ENCODE measurements around the gene DMAC2.
"Not testable (repeated sequence)": the region's sequence is repeated elsewhere in the genome, so short reads cannot be mapped to it uniquely, and the experiment has no call there.

The DMAC2 gene

GRCh38 chr19:41478875-41479756 lies 39.4 kb upstream of the DMAC2 start:
- no peaks in the 10 kb centered on the region for H3K79me1 ChIP-seq (ENCODE audit: low read length)
- no CpG with 5 or more reads among the region's 15 CpGs for WGBS (ENCODE audit: extremely low coverage, insufficient coverage, low lambda C conversion rate)
- H3K79me2 ChIP-seq (ENCODE audit: control insufficient read depth, insufficient read depth, low read length), result no peaks in the 10 kb centered on the region
- H2BK15ac ChIP-seq (replicated peaks; ENCODE audit: low read depth), result no peak overlapping the region
- H3K4me1 ChIP-seq (ENCODE audit: control insufficient read depth, low read depth, low read length), result no peaks in the 10 kb centered on the region
- H3K4me3 ChIP-seq (ENCODE audit: low read length), result no peak overlapping the region
- H3K18ac ChIP-seq (ENCODE audit: low read length), result no peak overlapping the region
- no peak overlapping the region for H3K9ac ChIP-seq (ENCODE audit: low read length)
- no peak overlapping the region for H4K5ac ChIP-seq (ENCODE audit: low read length)
- H4K8ac ChIP-seq (ENCODE audit: low read depth, low read length), result no peak overlapping the region
- no peak overlapping the region for H2BK5ac ChIP-seq (ENCODE audit: low read length)
- no peak overlapping the region for H3K23ac ChIP-seq (ENCODE audit: low read length)
- H2BK120ac ChIP-seq (ENCODE audit: low read depth, low read length), result no peak overlapping the region
- DNase-seq, result no peak
- no peaks in the 10 kb centered on the region for H3K36me3 ChIP-seq (ENCODE audit: control insufficient read depth, insufficient read depth, low read length)
- no peaks in the 10 kb centered on the region for H3K27me3 ChIP-seq (ENCODE audit: insufficient read depth, low read length, poor library complexity)
- H3K4ac ChIP-seq (ENCODE audit: low read depth, low read length), result no peak overlapping the region
- no peak overlapping the region for H3K27ac ChIP-seq (ENCODE audit: low read depth, low read length)
- H3K56ac ChIP-seq (ENCODE audit: low read length), result no peak overlapping the region
- H2AK5ac ChIP-seq (ENCODE audit: low read length), result no peak overlapping the region
- H3K4me2 ChIP-seq (ENCODE audit: low read length), result no peak overlapping the region

DNA sequence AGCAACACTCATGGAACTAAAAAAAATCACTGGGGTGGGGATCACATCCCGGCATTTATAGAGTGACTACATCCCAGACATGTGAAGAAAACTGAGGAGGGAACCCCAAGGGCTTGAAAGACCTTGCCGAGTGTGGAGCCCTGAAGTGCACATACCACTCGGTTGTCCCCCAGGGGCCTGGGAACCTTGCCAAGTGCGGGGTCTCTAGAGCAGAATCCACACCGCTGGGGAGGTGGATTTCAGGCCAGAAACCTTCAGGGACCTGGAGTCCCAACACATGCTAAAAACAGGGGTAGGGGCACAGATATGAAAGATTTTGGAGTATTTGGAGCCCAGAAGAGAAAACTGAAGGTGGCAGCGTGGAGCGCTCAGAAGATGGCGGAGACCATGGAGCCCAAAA lies 38.5 kb upstream of the DMAC2 start:
- no peak overlapping the region for H2BK15ac ChIP-seq (replicated peaks; ENCODE audit: low read depth)
- DNase-seq, result no peak
- no peak overlapping the region for H3K4me3 ChIP-seq (ENCODE audit: low read length)
- no peak overlapping the region for H3K9ac ChIP-seq (ENCODE audit: low read length)
- no CpG with 5 or more reads among the region's 8 CpGs for WGBS (ENCODE audit: extremely low coverage, insufficient coverage, low lambda C conversion rate)
- H3K4me2 ChIP-seq (ENCODE audit: low read length), result no peak overlapping the region
- H2BK120ac ChIP-seq (ENCODE audit: low read depth, low read length), result no peak overlapping the region
- no peak overlapping the region for H2BK5ac ChIP-seq (ENCODE audit: low read length)
- H4K8ac ChIP-seq (ENCODE audit: low read depth, low read length), result no peak overlapping the region
- H4K5ac ChIP-seq (ENCODE audit: low read length), result no peak overlapping the region
- no peak overlapping the region for H3K56ac ChIP-seq (ENCODE audit: low read length)
- no peak overlapping the region for H3K18ac ChIP-seq (ENCODE audit: low read length)
- no peak overlapping the region for H3K4ac ChIP-seq (ENCODE audit: low read depth, low read length)
- H3K79me1 ChIP-seq (ENCODE audit: low read length), result no peaks in the 10 kb centered on the region
- no peaks in the 10 kb centered on the region for H3K4me1 ChIP-seq (ENCODE audit: control insufficient read depth, low read depth, low read length)
- no peaks in the 10 kb centered on the region for H3K27me3 ChIP-seq (ENCODE audit: insufficient read depth, low read length, poor library complexity)
- H3K27ac ChIP-seq (ENCODE audit: low read depth, low read length), result no peak overlapping the region
- H3K23ac ChIP-seq (ENCODE audit: low read length), result no peak overlapping the region
- H3K79me2 ChIP-seq (ENCODE audit: control insufficient read depth, insufficient read depth, low read length), result no peaks in the 10 kb centered on the region
- no peaks in the 10 kb centered on the region for H3K36me3 ChIP-seq (ENCODE audit: control insufficient read depth, insufficient read depth, low read length)
- no peak overlapping the region for H2AK5ac ChIP-seq (ENCODE audit: low read length)

DNA sequence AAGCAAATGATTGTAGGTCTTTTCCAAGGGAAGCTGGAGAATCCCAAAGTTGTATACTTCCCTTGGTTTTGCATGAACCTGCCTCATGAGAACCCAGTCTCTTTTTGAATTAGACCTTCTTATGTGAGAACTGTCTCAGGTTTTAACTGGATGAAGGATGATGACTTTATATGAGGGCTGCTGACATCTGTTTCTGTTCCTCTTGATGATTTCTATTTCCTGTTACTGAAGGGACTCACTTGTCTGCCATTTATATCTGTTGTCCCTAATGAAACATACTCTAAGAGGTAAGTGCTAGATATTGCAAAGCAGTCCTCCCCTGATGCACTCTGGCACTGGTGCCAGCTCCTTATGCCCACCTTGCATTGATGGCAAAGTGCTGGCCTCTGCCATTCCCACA lies 36.9 kb upstream of the DMAC2 start:
- Histone ChIP-seq H3K4ac (ENCODE audit: low read depth, low read length) (no peak overlapping the region), H4K5ac (ENCODE audit: low read length) (no peak overlapping the region), H3K9ac (ENCODE audit: low read length) (no peak overlapping the region), H3K4me1 (ENCODE audit: control insufficient read depth, low read depth, low read length) (no peaks in the 10 kb centered on the region), H3K27me3 (ENCODE audit: insufficient read depth, low read length, poor library complexity) (no peaks in the 10 kb centered on the region), H3K36me3 (ENCODE audit: control insufficient read depth, insufficient read depth, low read length) (no peaks in the 10 kb centered on the region), H3K79me2 (ENCODE audit: control insufficient read depth, insufficient read depth, low read length) (no peaks in the 10 kb centered on the region), H4K8ac (ENCODE audit: low read depth, low read length) (no peak overlapping the region), H2BK5ac (ENCODE audit: low read length) (no peak overlapping the region), H3K23ac (ENCODE audit: low read length) (no peak overlapping the region), H3K18ac (ENCODE audit: low read length) (no peak overlapping the region), H3K4me3 (ENCODE audit: low read length) (no peak overlapping the region), H3K79me1 (ENCODE audit: low read length) (no peaks in the 10 kb centered on the region), H3K4me2 (ENCODE audit: low read length) (no peak overlapping the region), H3K27ac (ENCODE audit: low read depth, low read length) (no peak overlapping the region), H2AK5ac (ENCODE audit: low read length) (no peak overlapping the region), H2BK120ac (ENCODE audit: low read depth, low read length) (no peak overlapping the region), H2BK15ac (replicated peaks; ENCODE audit: low read depth) (no peak overlapping the region), H3K56ac (ENCODE audit: low read length) (no peak overlapping the region)
- no peak for DNase-seq

GRCh38 chr19:41463257-41464256 lies 23.8 kb upstream of the DMAC2 start:
- not testable (repeated sequence) for H2BK15ac ChIP-seq (replicated peaks; ENCODE audit: low read depth); H3K79me2 ChIP-seq (ENCODE audit: control insufficient read depth, insufficient read depth, low read length); H3K56ac ChIP-seq (ENCODE audit: low read length); H3K18ac ChIP-seq (ENCODE audit: low read length); H3K4me3 ChIP-seq (ENCODE audit: low read length); H3K4me2 ChIP-seq (ENCODE audit: low read length); H3K27ac ChIP-seq (ENCODE audit: low read depth, low read length); H2AK5ac ChIP-seq (ENCODE audit: low read length); H3K4ac ChIP-seq (ENCODE audit: low read depth, low read length); H3K36me3 ChIP-seq (ENCODE audit: control insufficient read depth, insufficient read depth, low read length); H2BK120ac ChIP-seq (ENCODE audit: low read depth, low read length); H3K9ac ChIP-seq (ENCODE audit: low read length); H2BK5ac ChIP-seq (ENCODE audit: low read length); H3K27me3 ChIP-seq (ENCODE audit: insufficient read depth, low read length, poor library complexity); H3K79me1 ChIP-seq (ENCODE audit: low read length); H4K5ac ChIP-seq (ENCODE audit: low read length); H4K8ac ChIP-seq (ENCODE audit: low read depth, low read length); DNase-seq; H3K4me1 ChIP-seq (ENCODE audit: control insufficient read depth, low read depth, low read length); H3K23ac ChIP-seq (ENCODE audit: low read length)
- no CpG with 5 or more reads among the region's 22 CpGs for WGBS (ENCODE audit: extremely low coverage, insufficient coverage, low lambda C conversion rate)

- Histone ChIP-seq H3K23ac (ENCODE audit: low read length) (no peak overlapping the region), H3K18ac (ENCODE audit: low read length) (no peak overlapping the region), H2BK5ac (ENCODE audit: low read length) (no peak overlapping the region), H3K4me1 (ENCODE audit: control insufficient read depth, low read depth, low read length) (no peaks in the 10 kb centered on the region), H3K79me2 (ENCODE audit: control insufficient read depth, insufficient read depth, low read length) (no peaks in the 10 kb centered on the region), H3K4ac (ENCODE audit: low read depth, low read length) (no peak overlapping the region), H3K56ac (ENCODE audit: low read length) (no peak overlapping the region), H4K8ac (ENCODE audit: low read depth, low read length) (no peak overlapping the region), H3K79me1 (ENCODE audit: low read length) (no peaks in the 10 kb centered on the region), H3K27me3 (ENCODE audit: insufficient read depth, low read length, poor library complexity) (no peaks in the 10 kb centered on the region), H2AK5ac (ENCODE audit: low read length) (no peak overlapping the region), H3K4me2 (ENCODE audit: low read length) (no peak overlapping the region), H2BK15ac (replicated peaks; ENCODE audit: low read depth) (no peak overlapping the region), H3K4me3 (ENCODE audit: low read length) (no peak overlapping the region), H3K36me3 (ENCODE audit: control insufficient read depth, insufficient read depth, low read length) (no peaks in the 10 kb centered on the region), H4K5ac (ENCODE audit: low read length) (no peak overlapping the region), H2BK120ac (ENCODE audit: low read depth, low read length) (no peak overlapping the region), H3K27ac (ENCODE audit: low read depth, low read length) (no peak overlapping the region), H3K9ac (ENCODE audit: low read length) (no peak overlapping the region)
- DNase-seq, result no peak
- WGBS (ENCODE audit: extremely low coverage, insufficient coverage, low lambda C conversion rate), result no CpG with 5 or more reads among the region's 6 CpGs
Measured at GRCh38 chr19:41462497-41462896, 22.8 kb upstream of the DMAC2 start.
